SK-N-SH (cell line): ENCODE data around the gene C16orf95.

Experiments used
- CTCF ChIP-seq: fragments of 200-600 bp; sonication (generic); IDR thresholded peaks from 2 replicates; pipeline ENCODE4 v1.6.1; 2017; ENCODE audit warnings: antibody characterized with exemption, mild to moderate bottlenecking, moderate library complexity
- ELF1 ChIP-seq: IDR thresholded peaks from 2 replicates; pipeline ENCODE4 v1.4.0; 2012
- EP300 ChIP-seq, 2 experiments: IDR thresholded peaks; 2 replicates each; pipeline versions ENCODE4 v1.4.0 to v1.6.1; 2012; ENCODE audit warnings: borderline replicate concordance in 1 of 2, low read depth in 1 of 2, low read length in 1 of 2
- NFIC ChIP-seq: IDR thresholded peaks from 2 replicates; pipeline ENCODE4 v1.4.0; 2012; ENCODE audit warnings: borderline replicate concordance
- NRF1 ChIP-seq: IDR thresholded peaks from 2 replicates; pipeline ENCODE4 v1.6.1; 2012; ENCODE audit warnings: low read depth, mild to moderate bottlenecking, low read length
- RAD21 ChIP-seq: IDR thresholded peaks from 2 replicates; pipeline ENCODE4 v1.6.1; 2012; ENCODE audit warnings: mild to moderate bottlenecking, low read length
- RCOR1 ChIP-seq: fragments of 150-350 bp; IDR thresholded peaks from 2 replicates; pipeline ENCODE4 v1.6.1; 2017; ENCODE audit warnings: antibody characterized with exemption, low read length
- REST ChIP-seq: IDR thresholded peaks from 2 replicates; pipeline ENCODE4 v1.6.1; 2012; ENCODE audit warnings: mild to moderate bottlenecking, low read depth, low read length, moderate library complexity
- USF2 ChIP-seq: fragments of 150-350 bp; IDR thresholded peaks from 2 replicates; pipeline ENCODE4 v1.6.1; 2017; ENCODE audit warnings: antibody characterized with exemption, low read length, low read depth, borderline replicate concordance

- TF ChIP-seq CTCF: no peak
- TF ChIP-seq RAD21: no peak
- no peak for TF ChIP-seq EP300 (IDR thresholded peaks at IDR 0.05; ENCODE audit: borderline replicate concordance in 1 of 2, low read depth in 1 of 2, low read length in 1 of 2)
- TF ChIP-seq NRF1: no peak
- no peak for TF ChIP-seq USF2
- no peak for TF ChIP-seq REST
- TF ChIP-seq NFIC: no peak
- no peak for TF ChIP-seq RCOR1
- no peak for TF ChIP-seq ELF1
Observed at GRCh38 chr16:87295661-87296531, 21.3 kb downstream of the C16orf95 start.
